PC-9 (cell line): ENCODE measurements around the gene GNAQ. TPM values are rescaled to one million over a fixed set of nuclear protein-coding genes. Genes with fewer than 3 reads are reported as not detected.

ENCODE experiments used
- BruUV-seq: library from RNA; stranded (reverse); fragments of 400-500 nt; replicated peaks from 2 replicates; lab custom pipeline; 2021; lab: Mats Ljungman, UMichigan
- CTCF ChIA-PET: fragments of 300-600 bp; sonication (Branson Sonifier 250); formaldehyde crosslinking; loops from one replicate; lab custom pipeline; 2022; ENCODE audit warnings: antibody characterized with exemption; lab: Charles Lee
- POLR2A ChIA-PET: fragments of 300-600 bp; sonication (Branson Sonifier 250); formaldehyde crosslinking; loops from one replicate; lab custom pipeline; 2022; ENCODE audit warnings: antibody characterized with exemption; ENCODE audit not compliant: unreplicated experiment; lab: Charles Lee
- DNase-seq, 2 experiments: peaks; one replicate each; pipeline versions ENCODE4 v3.0.0 to v3.0.0-alpha.2; 2015 to 2022; ENCODE audit warnings: mixed read lengths in 1 of 2
- H2AFZ ChIP-seq: fragments of 200-600 bp; sonication (generic); 2 replicates; pipeline ENCODE4 v1.8.1; 2017; ENCODE audit warnings: antibody characterized with exemption
- H3F3A ChIP-seq: fragments of 200-600 bp; sonication (generic); 2 replicates; pipeline ENCODE4 v1.8.1; 2017; ENCODE audit warnings: antibody characterized with exemption, mild to moderate bottlenecking, low read depth; ENCODE audit not compliant: insufficient read depth
- H3K27ac ChIP-seq: fragments of 200-600 bp; sonication (generic); 2 replicates; pipeline ENCODE4 v1.6.1; 2016; ENCODE audit warnings: mixed run types
- H3K27me3 ChIP-seq: fragments of 200-600 bp; sonication (generic); 2 replicates; pipeline ENCODE4 v1.6.1; 2016; ENCODE audit warnings: low read depth, mixed run types; ENCODE audit not compliant: insufficient read depth
- H3K36me3 ChIP-seq: fragments of 200-600 bp; sonication (generic); 2 replicates; pipeline ENCODE4 v1.6.1; 2016; ENCODE audit warnings: low read depth, mixed run types
- H3K4me1 ChIP-seq: fragments of 200-600 bp; sonication (generic); replicated peaks from 2 replicates; pipeline ENCODE4 v1.6.1; 2016; ENCODE audit warnings: mixed run types; ENCODE audit not compliant: insufficient read depth
- H3K4me2 ChIP-seq: fragments of 200-600 bp; sonication (generic); 2 replicates; pipeline ENCODE4 v1.6.1; 2017; ENCODE audit warnings: mixed run types
- H3K4me3 ChIP-seq: fragments of 200-600 bp; sonication (generic); 2 replicates; pipeline ENCODE4 v1.6.1; 2016; ENCODE audit warnings: mixed run types
- H3K79me2 ChIP-seq: fragments of 200-600 bp; sonication (generic); 2 replicates; pipeline ENCODE4 v1.6.1; 2017; ENCODE audit warnings: low read depth, mixed run types
- H3K9me2 ChIP-seq: fragments of 200-600 bp; sonication (generic); 2 replicates; pipeline ENCODE4 v1.8.1; 2017; ENCODE audit warnings: mild to moderate bottlenecking; ENCODE audit not compliant: insufficient read depth
- H3K9me3 ChIP-seq: fragments of 200-600 bp; sonication (generic); 2 replicates; pipeline ENCODE4 v1.8.1; 2016; ENCODE audit warnings: low read depth; ENCODE audit not compliant: insufficient read depth
- H4K20me1 ChIP-seq: fragments of 200-600 bp; sonication (generic); 2 replicates; pipeline ENCODE4 v1.8.1; 2017; ENCODE audit not compliant: insufficient read depth
- EZH2 ChIP-seq: fragments of 200-600 bp; sonication (generic); IDR thresholded peaks from 2 replicates; pipeline ENCODE4 v1.8.0; 2017; ENCODE audit warnings: antibody characterized with exemption, low read depth
- intact Hi-C: fragments of 100-400 bp; cut with micrococcal nuclease; formaldehyde crosslinking; loops from one replicate; pipeline ENCODE4 v1.10.0; 2022; ENCODE audit not compliant: unreplicated experiment
- total RNA-seq: library from RNA; stranded (reverse); gene quantifications from 2 replicates; pipeline ENCODE4 v1.2.3, GENCODE V29; 2021
- TF ChIP-seq, protein P1 (sequence below): fragments of 200-600 bp; sonication (generic); conservative IDR thresholded peaks from 2 replicates; pipeline ENCODE4 v1.6.1; 2017; ENCODE audit warnings: mixed run types, antibody characterized with exemption, mild to moderate bottlenecking, moderate library complexity

GNAQ gene
- total RNA-seq, 1 experiment from 2014 or later, result 51.6 TPM

DNA sequence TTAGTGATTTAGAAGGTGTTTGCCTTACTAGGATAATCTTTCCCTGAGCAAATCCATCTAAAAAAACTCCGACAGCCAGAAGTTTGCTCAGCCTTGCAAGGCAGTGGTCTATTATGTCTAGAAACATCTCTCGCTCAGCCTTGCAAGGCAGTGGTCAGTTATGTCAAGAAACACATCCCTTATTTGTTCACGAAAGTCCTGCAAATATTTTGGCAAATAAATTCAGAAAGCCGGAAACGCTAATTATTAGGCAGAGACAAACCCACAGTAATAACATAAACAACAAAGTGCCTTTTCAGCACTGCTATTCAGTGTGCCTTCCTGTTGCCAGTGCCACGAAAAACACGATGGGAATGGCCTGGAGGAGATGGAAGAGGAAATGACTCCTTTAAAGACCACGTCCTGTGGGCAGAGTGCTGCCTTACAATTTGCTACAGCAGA, 184.5 kb downstream of the GNAQ start:
- no peaks in the 10 kb centered on the region for H3K9me2 ChIP-seq
- no peak overlapping the region for H3K4me2 ChIP-seq
- ChIA-PET POLR2A (no interaction called here), CTCF (no interaction called here)
- peaks cover 9% of the 10 kb centered on the region for H3K4me1 ChIP-seq
- no peaks in the 10 kb centered on the region for H3K36me3 ChIP-seq
- H3F3A ChIP-seq, result no peaks in the 10 kb centered on the region
- H3K27ac ChIP-seq, result no peak overlapping the region
- TF ChIP-seq, protein P1, sequence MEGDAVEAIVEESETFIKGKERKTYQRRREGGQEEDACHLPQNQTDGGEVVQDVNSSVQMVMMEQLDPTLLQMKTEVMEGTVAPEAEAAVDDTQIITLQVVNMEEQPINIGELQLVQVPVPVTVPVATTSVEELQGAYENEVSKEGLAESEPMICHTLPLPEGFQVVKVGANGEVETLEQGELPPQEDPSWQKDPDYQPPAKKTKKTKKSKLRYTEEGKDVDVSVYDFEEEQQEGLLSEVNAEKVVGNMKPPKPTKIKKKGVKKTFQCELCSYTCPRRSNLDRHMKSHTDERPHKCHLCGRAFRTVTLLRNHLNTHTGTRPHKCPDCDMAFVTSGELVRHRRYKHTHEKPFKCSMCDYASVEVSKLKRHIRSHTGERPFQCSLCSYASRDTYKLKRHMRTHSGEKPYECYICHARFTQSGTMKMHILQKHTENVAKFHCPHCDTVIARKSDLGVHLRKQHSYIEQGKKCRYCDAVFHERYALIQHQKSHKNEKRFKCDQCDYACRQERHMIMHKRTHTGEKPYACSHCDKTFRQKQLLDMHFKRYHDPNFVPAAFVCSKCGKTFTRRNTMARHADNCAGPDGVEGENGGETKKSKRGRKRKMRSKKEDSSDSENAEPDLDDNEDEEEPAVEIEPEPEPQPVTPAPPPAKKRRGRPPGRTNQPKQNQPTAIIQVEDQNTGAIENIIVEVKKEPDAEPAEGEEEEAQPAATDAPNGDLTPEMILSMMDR, result no peak
- no peak for TF ChIP-seq EZH2
- no TSS peak for BruUV-seq
- no peak for DNase-seq
- H3K27me3 ChIP-seq, result no peaks in the 10 kb centered on the region
- no peak overlapping the region for H2AFZ ChIP-seq
- peaks cover 6% of the 10 kb centered on the region; the same call in 1 of the 2 replicates for H3K79me2 ChIP-seq
- H3K9me3 ChIP-seq, result no peaks in the 10 kb centered on the region
- H3K4me3 ChIP-seq, result no peak overlapping the region
- intact Hi-C loops, result no loop called here
- H4K20me1 ChIP-seq, result no peaks in the 10 kb centered on the region; the same call in none of the 2 replicates

DNA sequence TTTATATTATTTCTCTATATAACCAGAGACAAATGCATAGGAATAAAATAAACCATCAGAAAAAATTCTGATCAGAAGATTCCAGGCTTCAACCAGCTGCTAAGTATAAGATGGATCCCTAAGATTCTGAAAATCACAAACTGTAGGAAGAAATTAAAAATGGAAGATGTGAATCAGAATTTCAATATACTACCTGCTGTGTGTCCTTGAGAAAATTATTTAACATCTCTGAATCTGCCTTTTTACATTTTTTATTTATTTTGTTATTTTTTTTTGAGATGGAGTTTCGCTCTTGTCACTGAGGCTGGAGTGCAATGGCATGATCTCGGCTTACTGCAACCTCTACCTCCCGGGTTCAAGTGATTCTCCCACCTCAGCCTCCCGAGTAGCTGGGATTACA, 187.2 kb downstream of the GNAQ start:
- Histone ChIP-seq H3K79me2 (no peaks in the 10 kb centered on the region), H3F3A (no peaks in the 10 kb centered on the region), H3K9me2 (no peaks in the 10 kb centered on the region), H3K27me3 (no peaks in the 10 kb centered on the region), H2AFZ (no peak overlapping the region), H3K9me3 (no peaks in the 10 kb centered on the region; the same call in 1 of the 2 replicates), H3K27ac (no peak overlapping the region), H3K4me3 (no peak overlapping the region), H3K4me1 (peaks cover 15% of the 10 kb centered on the region), H4K20me1 (no peaks in the 10 kb centered on the region; the same call in 1 of the 2 replicates), H3K4me2 (no peak overlapping the region), H3K36me3 (no peaks in the 10 kb centered on the region)
- no peak for DNase-seq
- intact Hi-C loops, result loop anchor here (5.0 kb wide), 1 partner anchor 188 kb away; the partner anchor contains the start of gene GNAQ
- POLR2A ChIA-PET, result no interaction called here
- CTCF ChIA-PET, result no interaction called here
- TF ChIP-seq EZH2, result no peak
- TF ChIP-seq, protein P1, result no peak
- BruUV-seq, result no TSS peak

DNA sequence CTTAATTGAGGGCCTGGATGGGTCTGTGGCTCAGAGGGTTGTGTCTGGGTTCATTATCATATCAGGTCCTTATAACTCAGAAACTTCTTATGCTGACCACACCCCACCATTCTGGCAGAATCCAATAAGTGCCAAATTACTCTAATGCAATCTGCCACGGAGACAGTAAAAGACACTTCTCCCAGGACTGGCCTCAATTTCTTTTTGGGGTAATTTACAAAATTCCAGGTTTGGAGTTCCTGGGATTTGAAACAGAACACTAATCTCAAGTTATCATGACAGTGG, 187.8 kb downstream of the GNAQ start:
- Histone ChIP-seq H2AFZ (no peak overlapping the region), H4K20me1 (no peaks in the 10 kb centered on the region; the same call in 1 of the 2 replicates), H3K27me3 (no peaks in the 10 kb centered on the region), H3K36me3 (no peaks in the 10 kb centered on the region), H3K4me1 (peaks cover 21% of the 10 kb centered on the region), H3K27ac (no peak overlapping the region), H3K9me2 (no peaks in the 10 kb centered on the region), H3K9me3 (no peaks in the 10 kb centered on the region; the same call in 1 of the 2 replicates), H3K4me2 (no peak overlapping the region), H3K79me2 (no peaks in the 10 kb centered on the region), H3K4me3 (no peak overlapping the region), H3F3A (no peaks in the 10 kb centered on the region)
- BruUV-seq, result no TSS peak
- intact Hi-C loops, result loop anchor here (5.0 kb wide), 1 partner anchor 188 kb away; the partner anchor contains the start of gene GNAQ
- ChIA-PET CTCF (no interaction called here), POLR2A (no interaction called here)
- no peak for DNase-seq
- no peak for TF ChIP-seq EZH2
- TF ChIP-seq, protein P1, result no peak
